Inflammatory macrophage (primary cell): Measurements from ENCODE around the gene SLC37A4.
"Not testable (repeated sequence)": the region's sequence is repeated elsewhere in the genome, so short reads cannot be mapped to it uniquely, and the experiment has no call there.

Source experiments
- DNase-seq, 2 donors: peaks; one replicate each; pipeline ENCODE4 v3.0.0-alpha.2; 2020 to 2022

The SLC37A4 gene

DNA sequence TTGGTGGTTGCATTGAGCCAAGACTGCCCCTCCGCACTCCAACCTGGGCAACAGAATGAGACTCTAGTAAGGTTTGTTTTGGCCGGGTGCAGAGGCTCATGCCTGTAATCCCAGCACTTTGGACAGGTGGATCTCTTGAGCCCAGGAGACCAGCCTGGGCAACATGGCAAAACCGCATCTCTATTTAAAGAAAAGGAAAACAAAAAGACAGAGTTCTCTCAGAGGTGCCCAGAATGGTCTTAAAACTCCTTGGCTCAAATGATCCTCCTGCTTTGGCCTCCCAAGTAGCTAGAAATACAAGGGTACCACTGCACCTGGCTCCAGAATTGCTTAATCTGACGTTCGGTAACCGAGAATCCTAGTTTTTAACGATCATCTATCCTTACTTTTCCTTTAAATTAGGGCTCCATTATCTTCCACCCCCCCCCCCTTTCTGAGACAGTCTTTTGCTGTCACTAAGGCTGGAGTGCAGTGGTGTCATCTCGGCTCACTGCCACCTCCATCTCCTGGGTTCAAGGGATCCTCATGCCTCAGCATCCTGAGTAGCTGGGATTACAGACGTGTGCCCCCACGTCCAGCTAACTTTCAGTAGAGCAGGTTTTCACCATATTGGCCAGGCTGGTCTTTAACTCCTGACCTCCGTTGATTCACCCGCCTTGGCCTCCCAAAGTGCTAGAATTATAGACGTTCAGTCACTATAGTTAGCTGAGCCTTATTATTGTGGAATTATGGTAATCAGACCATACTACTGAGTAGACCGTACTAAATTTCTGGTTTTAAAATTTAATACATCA, 14.3 kb downstream of the SLC37A4 start:
- DNase-seq, result no peak

DNA sequence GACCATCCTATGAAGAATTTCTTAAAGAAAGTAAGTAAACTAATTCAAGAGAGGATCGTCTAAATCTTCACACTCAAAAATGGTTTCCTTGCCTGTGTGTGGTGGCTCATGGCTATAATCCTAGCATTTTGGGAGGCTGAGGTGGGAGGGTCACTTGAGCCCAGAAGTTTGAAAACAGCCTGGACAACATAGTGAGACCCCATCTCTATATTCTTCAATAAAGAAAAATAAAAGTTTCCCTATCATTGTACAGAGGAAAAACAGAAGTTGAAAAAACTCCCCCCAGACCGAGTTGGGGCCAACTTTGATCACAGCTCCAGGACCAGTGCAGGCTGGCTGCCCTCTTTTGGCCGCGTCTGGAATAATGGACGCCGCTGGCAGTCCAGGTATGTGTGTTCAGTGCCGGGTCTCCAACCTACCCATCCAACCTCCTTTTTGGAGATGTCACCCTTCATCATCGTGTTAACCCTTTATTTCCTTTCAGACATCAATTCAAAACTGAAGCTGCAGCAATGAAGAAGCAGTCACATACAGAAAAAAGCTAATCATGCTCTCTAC, 15.5 kb downstream of the SLC37A4 start:
- DNase-seq, result no peak

DNA sequence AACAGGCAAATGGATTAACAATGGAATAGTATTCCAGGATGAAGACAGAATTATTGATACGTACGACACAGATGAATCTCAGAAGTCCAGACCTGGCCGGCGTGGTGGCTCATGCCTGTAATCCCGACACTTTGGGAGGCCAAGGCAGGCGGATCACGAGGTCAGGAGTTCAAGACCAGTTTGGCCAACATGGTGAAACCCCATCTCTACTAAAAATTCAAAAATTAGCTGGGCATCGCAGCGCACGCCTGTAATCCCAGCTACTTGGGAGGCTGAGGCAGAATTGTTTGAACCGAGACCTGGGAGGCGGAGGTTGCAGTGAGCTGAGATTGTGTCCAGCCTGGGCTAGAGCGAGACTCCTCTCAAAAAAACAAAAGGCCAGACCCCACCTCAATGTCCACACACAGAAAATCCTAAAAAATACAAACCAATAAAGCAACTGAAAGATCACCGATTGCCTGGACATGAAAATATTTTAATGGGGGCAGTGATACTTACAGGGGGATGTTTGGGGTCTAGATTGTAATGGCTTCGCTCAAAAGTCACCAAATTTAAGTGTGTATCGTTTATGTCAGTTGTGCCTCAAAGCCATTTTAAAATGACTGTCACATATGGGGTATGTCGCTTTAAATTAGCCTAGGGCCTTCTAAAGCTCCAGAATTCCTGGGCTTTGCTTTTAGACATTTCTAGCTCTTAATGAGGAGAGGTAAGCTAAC, 16.3 kb downstream of the SLC37A4 start:
- DNase-seq, result no peak

DNA sequence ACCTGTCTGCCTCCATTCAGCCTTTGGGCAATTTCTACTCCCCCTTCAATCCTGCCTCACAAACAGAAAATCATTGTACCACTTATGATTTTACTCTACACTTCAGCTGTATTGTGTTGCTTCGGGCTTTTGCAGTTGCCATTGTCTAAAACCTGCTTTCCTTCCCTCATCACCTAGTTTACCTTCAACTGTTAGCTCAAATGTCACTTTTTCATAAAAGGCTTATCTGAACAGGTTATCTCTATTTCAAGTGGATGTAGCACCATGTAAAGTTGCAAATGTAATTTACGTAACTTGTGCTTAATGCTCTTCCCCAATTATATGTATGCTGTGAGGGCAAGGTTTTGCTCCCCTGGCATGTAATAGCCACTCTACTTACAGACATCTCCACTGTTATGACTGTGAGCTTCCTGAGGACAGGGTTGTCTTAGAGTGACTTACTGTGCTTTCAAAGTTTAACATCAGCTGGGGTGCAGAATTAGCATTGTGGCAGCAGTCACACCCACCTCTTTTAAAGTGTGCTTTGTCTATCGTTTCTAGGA, 18.0 kb downstream of the SLC37A4 start:
- no peak for DNase-seq

DNA sequence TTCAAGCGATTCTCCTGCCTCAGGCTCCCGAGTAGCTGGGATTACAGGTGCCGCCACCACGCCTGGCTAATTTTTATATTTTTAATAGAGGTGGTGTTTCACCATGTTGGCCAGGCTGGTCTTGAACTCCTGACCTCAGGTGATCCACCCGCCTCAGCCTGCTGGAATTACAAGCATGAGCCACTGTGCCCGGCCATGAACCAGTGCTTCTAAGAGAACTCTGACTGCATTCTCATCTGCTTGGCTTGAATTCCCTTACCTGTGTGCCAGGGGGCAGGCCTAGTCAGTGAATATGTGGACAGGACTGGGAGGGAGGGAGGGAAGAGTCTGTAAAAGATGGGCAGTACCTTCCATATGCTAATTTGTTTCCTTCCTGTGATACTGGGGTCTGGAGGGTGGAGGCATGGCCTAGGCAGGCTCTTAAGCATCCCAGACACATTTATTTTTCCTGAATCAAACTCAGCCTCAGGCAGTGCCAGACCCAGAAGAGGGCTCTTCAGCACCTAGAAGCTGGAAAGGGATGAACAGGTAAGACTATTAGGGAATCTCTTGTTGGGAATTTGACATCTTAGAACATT, 19.1 kb downstream of the SLC37A4 start:
- no peak for DNase-seq

DNA sequence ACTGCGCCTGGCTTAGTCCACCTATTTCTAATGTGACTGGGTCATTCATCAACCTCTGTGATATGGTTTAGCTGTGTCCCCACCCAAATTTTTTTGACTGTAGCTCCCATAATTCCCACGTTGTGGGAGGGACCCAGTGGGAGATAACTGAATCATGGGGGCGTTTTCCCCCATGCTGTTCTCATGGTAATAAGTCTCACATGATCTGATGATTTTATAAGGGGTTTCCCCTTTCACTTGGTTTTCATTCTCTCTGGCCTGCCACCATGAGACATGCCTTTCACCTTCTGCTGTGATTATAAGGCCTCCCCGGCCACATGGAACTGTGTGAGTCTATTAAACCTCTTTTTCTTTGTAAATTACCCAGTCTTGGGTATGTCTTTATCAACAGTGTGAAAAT, 24.0 kb downstream of the SLC37A4 start:
- no peak for DNase-seq

DNA sequence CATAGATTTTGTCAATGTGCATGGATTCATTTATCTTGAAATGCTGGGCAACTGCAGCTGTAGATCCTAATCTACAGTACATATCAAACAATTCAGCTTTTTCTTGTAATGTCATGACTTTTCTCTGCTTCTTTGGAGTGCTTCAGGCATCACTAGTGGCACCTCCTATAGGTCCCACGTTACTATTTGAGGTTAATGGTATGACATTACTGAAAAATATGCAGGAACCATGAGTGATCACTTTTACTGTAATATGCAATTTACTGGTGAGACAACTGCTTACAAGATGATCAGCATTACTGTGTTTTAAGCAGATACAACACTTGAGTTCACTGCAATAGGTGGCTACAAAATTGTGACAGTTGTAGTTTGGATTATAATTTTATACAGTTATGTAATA, 29.8 kb downstream of the SLC37A4 start:
- DNase-seq, result no peak

DNA sequence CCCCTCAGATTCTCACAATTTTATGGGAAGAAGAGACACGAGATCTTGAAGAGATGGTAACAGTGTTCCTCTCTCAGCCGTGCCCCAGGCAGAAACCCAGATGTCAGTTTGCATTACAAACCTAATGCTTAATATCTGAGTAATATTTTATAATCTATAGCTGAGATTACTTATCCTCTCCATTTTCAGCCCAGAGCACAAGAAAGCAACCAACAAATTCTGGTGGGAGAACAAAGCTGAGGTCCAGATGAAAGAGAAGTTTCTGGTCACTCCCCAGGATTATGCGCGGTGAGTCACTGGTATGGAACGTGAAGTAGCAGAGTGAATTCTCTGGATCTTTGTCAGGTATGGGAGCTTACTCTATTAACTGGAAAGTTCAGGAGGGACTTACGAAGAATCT, 31.9 kb downstream of the SLC37A4 start:
- DNase-seq, result no peak

DNA sequence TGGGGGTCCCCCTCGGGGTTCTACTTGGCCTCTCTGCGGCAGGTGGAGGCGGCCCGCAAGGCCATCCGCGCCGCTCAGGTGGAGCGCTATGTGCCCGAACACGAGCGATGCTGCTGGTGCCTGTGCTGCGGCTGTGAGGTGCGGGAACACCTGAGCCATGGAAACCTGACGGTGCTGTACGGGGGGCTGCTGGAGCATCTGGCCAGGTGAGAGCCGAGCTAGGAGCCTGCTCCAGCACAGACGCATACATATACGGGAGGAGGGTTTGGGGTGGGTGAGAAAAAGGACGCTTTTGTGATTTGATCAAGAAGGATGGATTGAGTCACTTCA, 32.3 kb downstream of the SLC37A4 start:
- DNase-seq, result no peak

DNA sequence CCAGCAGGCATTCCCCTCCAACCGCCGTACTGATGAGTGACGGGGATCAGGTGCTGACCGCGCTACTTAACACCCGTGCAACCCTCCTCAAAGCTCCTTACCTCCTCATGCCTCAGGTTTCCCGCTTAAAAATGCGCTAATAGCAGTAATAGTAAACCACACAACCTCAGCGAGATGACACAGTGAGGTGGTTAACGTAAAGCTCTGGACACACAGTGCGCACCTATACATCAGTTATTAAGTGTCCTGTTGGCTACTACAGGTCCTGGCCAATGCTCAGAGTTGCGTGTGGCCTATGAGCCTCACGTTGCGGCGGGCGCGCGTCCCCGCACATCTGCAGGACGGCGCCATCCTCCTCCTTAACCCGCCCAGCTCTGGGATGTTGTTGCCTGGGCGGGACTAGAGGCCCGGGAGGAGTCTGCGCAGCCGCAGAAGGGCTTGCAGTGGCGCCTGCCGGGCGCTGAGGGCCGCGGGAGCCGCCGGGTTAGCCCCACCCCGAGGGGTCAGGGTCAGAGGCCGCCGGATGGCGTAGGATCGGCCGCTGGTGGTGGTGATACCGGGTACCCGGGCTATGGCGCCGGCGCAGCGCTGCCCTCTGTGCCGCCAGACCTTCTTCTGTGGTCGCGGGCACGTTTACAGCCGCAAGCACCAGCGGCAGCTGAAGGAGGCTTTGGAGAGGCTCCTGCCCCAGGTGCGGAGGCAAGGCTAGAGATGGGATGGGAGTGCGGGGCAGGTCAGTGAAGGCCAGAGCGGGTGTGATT, 32.9 kb downstream of the SLC37A4 start, which contains the start of gene CENATAC:
Gene CENATAC, plus strand, starts transcription at position 512 of the 761 bp plus-strand sequence. Its CDS starts 60 bp downstream, at position 572.
- DNase-seq, result peak; percentile 96 to 97

DNA sequence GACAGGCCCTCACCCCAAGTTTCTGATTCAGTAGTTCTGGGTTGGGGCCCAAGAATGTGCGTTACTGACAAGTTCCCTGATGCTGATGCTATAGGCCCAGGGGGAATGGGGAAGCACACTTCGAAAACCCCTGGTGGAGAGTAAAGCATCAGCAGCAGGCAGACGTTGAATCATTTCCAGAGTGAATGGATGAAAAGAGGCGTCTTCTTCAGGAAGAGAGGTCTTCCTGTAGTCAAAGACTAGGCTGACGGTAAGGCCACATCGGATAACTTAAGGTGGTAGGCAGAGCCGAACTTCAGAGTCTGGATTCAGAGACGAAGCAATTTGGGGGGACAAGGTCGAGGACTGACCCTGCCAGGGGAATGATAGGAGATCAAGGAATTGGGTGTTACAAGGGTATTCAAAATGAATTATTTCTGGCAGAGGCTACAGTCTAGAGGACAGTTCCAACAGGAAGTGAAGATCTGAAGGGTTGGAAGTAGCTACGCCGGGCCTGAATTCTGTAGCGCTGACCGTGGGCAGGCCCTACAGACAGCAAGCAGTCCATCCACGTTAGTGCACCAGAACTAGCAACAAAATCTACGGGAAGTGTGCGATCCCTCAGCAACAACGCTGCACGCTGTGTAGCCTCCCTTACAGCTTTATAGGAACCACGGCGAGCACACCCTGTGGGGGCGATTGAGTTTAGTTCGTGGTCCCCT, 33.6 kb downstream of the SLC37A4 start:
- peak; percentile 56 to 57 for DNase-seq

DNA sequence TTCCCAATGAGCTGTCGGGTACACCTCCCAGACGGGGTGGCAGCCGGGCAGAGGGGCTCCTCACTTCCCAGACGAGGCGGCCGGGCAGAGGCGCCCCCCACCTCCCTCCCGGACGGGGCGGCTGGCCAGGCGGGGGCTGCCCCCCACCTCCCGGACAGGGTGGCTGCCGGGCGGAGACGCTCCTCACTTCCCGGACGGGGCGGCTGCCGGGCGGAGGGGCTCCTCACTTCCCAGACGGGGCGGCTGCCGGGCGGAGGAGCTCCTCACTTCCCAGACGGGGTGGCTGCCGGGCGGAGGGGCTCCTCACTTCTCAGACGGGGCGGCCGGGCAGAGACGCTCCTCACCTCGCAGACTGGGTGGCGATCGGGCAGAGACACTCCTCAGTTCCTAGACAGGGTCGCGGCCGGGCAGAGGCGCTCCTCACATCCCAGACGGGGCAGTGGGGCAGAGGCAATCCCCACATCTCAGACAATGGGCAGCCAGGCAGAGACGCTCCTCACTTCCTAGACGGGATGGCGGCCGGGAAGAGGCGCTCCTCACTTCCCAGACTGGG, 39.1 kb downstream of the SLC37A4 start:
- not testable (repeated sequence) for DNase-seq

DNA sequence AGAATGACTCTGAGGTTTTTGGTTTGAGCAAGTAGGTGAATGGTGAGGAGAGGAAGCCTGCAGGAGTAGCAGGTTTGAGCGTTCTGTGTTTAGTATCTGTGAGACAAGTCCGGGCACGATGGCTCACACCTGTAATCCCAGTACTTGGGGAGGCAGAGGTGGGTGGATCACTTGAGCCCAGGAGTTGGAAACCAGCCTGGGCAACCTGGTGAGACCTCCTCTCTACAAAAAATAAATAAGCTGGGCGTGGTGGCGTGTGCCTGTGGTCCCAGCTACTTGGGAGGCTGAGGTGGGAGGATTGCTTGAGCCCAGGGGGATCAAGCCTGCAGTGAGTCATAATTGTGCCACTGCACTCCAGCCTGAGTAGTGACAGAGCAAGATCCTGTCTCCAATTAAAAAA, 42.4 kb downstream of the SLC37A4 start:
- DNase-seq, result no peak

DNA sequence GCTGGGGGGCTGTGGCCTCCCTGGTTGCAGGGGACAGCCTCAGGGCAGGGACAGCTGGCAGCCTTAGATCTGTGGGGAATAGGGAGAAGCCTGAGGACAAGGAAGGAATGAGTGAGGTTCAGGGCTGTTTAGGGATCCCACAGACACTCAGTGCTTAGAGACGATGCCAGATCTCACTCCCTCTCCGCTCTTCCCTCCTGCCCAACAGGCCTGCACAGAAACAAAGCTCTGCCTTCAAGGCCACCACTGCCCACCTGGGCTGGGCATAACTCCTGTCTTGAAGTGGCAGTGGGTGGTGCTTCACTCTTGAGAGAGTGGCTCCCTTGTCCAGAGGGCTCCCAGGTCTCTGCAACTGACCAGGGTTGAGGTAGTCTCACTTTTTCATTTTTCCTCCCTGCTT, 45.9 kb downstream of the SLC37A4 start:
- DNase-seq, result no peak

DNA sequence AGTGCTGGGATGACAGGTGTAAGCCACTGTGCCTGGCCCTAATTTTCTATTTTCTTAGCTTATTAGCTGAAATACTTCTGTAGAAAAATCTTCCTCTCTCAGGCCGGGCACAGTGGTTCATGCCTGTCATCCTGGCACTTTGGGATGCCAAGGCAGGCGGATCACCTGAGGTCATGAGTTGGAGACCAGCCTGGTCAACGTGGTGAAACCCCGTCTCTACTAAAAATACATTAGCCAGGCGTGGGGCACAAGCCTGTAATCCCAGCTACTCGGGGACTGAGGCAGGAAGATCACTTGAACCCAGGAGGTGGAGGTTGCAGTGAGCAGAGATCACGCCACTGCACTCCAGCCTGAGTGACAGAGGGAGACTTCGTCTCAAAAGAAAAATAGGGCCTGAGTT, 46.3 kb downstream of the SLC37A4 start:
- DNase-seq, result not testable (repeated sequence)

DNA sequence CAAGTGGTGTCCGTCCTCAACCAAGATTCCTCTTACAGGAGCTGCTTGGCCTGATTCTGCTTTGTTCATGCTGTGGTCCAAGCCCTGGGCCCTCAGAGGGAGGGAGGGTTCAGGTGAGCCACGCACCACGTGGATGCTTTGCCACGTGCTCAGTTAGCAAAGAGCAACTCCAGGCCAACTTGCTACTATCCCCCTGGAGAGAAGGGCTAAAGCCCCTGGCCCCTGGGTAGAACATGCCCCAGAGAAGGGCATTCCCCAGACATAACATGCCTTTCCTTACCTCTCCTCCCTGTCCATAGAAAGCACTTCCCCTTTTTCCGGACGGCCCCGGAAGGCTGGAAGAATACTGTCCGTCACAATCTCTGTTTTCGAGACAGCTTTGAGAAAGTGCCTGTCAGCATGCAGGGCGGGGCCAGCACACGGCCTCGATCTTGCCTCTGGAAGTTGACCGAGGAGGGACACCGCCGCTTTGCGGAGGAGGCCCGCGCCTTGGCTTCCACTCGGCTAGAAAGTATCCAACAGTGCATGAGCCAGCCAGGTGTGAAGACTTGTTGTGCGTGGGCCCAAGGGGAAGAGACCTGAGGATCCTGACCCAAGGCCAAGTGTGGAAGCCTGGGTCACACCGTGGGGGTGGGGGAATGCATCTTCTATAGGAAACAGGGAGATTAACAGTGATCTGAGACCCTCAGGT, 50.3 kb downstream of the SLC37A4 start:
- DNase-seq, result peak; percentile 58 to 62

DNA sequence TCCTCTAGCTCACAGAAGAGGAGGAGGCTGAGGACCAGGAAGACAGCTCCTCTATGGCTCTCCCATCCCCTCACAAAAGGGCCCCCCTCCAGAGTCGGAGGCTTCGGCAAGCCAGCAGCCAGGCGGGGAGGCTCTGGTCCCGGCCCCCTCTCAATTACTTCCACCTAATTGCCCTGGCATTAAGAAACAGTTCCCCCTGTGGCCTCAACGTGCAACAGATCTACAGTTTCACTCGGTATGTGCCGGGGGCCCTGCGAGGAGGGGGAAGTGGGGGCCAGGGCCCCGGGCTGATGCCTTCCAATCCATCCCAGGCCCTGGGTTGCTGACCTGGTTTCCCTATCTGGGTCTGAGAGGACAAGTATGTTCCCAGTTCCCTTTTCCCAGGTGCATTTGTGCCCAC, 51.2 kb downstream of the SLC37A4 start:
- DNase-seq, result no peak

DNA sequence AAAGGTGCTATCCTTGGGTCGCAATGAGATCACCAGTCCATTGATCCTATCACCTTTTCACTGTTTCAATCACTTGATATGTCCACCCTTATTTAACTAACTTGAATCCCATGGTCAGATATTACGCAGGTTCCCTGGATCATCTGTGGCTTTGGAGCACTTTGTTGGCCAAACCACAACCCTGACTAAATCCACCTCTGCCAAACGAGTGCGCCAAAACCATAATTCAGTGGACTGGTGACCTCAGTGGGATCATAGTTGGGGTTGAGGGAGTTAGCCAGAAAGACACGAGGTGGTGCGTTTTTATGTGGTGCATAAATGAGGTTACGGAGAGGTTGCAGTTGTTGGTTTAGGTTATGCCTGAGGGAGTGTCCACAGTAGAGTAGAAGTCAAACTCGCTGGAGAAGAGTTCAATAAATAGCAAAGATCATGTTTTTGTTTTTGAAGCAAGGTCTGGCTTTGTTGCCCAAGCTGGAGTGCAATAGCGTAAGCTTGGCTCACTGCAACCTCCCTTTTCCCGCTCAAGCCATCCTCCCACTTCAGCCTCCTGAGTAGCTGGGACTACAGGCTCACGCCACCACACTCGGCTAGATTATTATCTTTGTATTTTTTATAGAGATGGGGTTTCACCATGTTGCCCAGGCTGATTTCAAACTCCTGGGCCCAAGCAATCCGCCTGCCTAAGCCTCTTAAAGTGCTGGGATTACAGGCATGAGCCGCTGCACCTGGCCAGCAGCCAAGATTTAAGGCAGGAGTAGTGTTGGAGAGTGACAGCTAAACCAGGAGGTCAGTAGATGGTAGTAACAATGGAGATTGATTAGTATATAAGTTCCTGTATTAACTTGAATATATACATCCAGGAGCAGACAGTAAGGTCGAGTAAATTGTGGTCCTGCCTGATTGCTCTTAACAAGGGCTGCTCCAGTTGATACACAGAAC, 54.6 kb downstream of the SLC37A4 start:
- no peak for DNase-seq
